Osteoblast (primary cell): ENCODE measurements around the gene ATP11A. TPM values are rescaled to one million over a fixed set of nuclear protein-coding genes. Genes with fewer than 3 reads are reported as not detected.

Experiments used
- DNase-seq: peaks from one replicate; pipeline ENCODE4 v3.0.0; 2011; ENCODE audit warnings: low spot score, mixed read lengths; ENCODE audit not compliant: insufficient read length; ENCODE audit errors: missing footprints
- H2AFZ ChIP-seq: 2 replicates; pipeline ENCODE4 v1.6.0; 2011; ENCODE audit warnings: mild to moderate bottlenecking, low read length
- H3K27ac ChIP-seq: 2 replicates; pipeline ENCODE4 v1.5.1; 2011; ENCODE audit warnings: mild to moderate bottlenecking, low read depth, low read length, moderate library complexity
- H3K27me3 ChIP-seq: 2 replicates; pipeline ENCODE4 v1.6.0; 2012; ENCODE audit warnings: mild to moderate bottlenecking, control low read depth, inconsistent platforms, low read length, moderate library complexity; ENCODE audit not compliant: insufficient read depth
- H3K36me3 ChIP-seq: 2 replicates; pipeline ENCODE4 v1.5.1; 2011; ENCODE audit warnings: mild to moderate bottlenecking, low read length, control low read depth, moderate library complexity; ENCODE audit not compliant: insufficient read depth
- H3K4me1 ChIP-seq: 2 replicates; pipeline ENCODE4 v1.5.1; 2011; ENCODE audit warnings: mild to moderate bottlenecking, low read length, control low read depth, moderate library complexity; ENCODE audit not compliant: insufficient read depth
- H3K4me2 ChIP-seq: 2 replicates; pipeline ENCODE4 v1.6.0; 2011; ENCODE audit warnings: mild to moderate bottlenecking, low read length; ENCODE audit not compliant: insufficient read depth
- H3K4me3 ChIP-seq: fragments of 200-600 bp; sonication (generic); 3 replicates; pipeline ENCODE4 v1.5.1; 2012; ENCODE audit warnings: mild to moderate bottlenecking, low read length, inconsistent platforms; ENCODE audit not compliant: insufficient read depth
- H3K79me2 ChIP-seq: 2 replicates; pipeline ENCODE4 v1.6.0; 2012; ENCODE audit warnings: mild to moderate bottlenecking, low read length, control low read depth, inconsistent platforms; ENCODE audit not compliant: insufficient read depth
- H3K9me3 ChIP-seq: 2 replicates; pipeline ENCODE4 v1.5.1; 2011; ENCODE audit warnings: low read depth, low read length, control low read depth
- H4K20me1 ChIP-seq: 2 replicates; pipeline ENCODE4 v1.6.0; 2012; ENCODE audit warnings: mild to moderate bottlenecking, low read length, control low read depth; ENCODE audit not compliant: insufficient read depth
- total RNA-seq: library from RNA; depleted of rRNA; stranded (reverse); fragments of >200 nt; gene quantifications from 2 replicates; pipeline ENCODE4 v1.2.3, GENCODE V29; 2012
- TF ChIP-seq, protein P1 (sequence below): IDR thresholded peaks from 2 replicates; pipeline ENCODE4 v1.5.1; 2011; ENCODE audit warnings: mild to moderate bottlenecking, low read depth, low read length, moderate library complexity; ENCODE audit errors: extremely low read depth

The ATP11A gene
- total RNA-seq, 1 donor: 7.6 TPM

DNA sequence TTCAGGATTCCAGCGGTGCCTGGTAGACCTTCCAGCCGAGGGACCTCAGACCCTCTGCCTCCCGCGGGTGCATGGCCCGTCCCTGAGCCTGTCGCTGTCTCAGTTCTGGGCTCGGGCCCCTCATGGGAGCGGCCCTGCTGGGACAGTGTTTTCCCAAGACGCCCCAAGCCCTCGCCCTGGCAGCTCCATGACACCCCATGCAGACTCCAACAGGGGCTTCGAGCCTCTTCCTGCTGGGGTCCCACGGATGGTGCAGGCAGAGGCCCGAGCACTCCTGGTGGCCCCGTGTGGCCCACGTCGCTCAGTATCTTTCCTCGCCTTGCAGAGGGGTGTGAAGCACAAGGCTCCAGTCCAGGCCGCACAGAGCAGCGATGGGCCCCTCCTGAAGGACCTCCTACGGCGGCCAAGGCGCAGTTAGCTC lies 190.4 kb downstream of the ATP11A start:
- Histone ChIP-seq H2AFZ (no peak overlapping the region), H3K79me2 (no peaks in the 10 kb centered on the region), H3K27ac (no peak overlapping the region), H3K4me2 (no peak overlapping the region), H3K4me1 (no peaks in the 10 kb centered on the region), H3K4me3 (no peak overlapping the region), H3K27me3 (no peaks in the 10 kb centered on the region), H3K9me3 (no peaks in the 10 kb centered on the region), H3K36me3 (no peaks in the 10 kb centered on the region), H4K20me1 (no peaks in the 10 kb centered on the region)
- no peak for DNase-seq
- TF ChIP-seq, protein P1, sequence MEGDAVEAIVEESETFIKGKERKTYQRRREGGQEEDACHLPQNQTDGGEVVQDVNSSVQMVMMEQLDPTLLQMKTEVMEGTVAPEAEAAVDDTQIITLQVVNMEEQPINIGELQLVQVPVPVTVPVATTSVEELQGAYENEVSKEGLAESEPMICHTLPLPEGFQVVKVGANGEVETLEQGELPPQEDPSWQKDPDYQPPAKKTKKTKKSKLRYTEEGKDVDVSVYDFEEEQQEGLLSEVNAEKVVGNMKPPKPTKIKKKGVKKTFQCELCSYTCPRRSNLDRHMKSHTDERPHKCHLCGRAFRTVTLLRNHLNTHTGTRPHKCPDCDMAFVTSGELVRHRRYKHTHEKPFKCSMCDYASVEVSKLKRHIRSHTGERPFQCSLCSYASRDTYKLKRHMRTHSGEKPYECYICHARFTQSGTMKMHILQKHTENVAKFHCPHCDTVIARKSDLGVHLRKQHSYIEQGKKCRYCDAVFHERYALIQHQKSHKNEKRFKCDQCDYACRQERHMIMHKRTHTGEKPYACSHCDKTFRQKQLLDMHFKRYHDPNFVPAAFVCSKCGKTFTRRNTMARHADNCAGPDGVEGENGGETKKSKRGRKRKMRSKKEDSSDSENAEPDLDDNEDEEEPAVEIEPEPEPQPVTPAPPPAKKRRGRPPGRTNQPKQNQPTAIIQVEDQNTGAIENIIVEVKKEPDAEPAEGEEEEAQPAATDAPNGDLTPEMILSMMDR: no peak

- Histone ChIP-seq H3K4me3 (no peak overlapping the region), H4K20me1 (no peaks in the 10 kb centered on the region), H3K36me3 (no peaks in the 10 kb centered on the region), H3K9me3 (no peaks in the 10 kb centered on the region), H3K27me3 (no peaks in the 10 kb centered on the region), H3K4me1 (no peaks in the 10 kb centered on the region), H3K27ac (no peak overlapping the region), H3K79me2 (no peaks in the 10 kb centered on the region), H3K4me2 (no peak overlapping the region), H2AFZ (no peak overlapping the region)
- DNase-seq: no peak
- TF ChIP-seq, protein P1: no peak
Measured at GRCh38 chr13:112880976-112881540, 191.2 kb downstream of the ATP11A start.

DNA sequence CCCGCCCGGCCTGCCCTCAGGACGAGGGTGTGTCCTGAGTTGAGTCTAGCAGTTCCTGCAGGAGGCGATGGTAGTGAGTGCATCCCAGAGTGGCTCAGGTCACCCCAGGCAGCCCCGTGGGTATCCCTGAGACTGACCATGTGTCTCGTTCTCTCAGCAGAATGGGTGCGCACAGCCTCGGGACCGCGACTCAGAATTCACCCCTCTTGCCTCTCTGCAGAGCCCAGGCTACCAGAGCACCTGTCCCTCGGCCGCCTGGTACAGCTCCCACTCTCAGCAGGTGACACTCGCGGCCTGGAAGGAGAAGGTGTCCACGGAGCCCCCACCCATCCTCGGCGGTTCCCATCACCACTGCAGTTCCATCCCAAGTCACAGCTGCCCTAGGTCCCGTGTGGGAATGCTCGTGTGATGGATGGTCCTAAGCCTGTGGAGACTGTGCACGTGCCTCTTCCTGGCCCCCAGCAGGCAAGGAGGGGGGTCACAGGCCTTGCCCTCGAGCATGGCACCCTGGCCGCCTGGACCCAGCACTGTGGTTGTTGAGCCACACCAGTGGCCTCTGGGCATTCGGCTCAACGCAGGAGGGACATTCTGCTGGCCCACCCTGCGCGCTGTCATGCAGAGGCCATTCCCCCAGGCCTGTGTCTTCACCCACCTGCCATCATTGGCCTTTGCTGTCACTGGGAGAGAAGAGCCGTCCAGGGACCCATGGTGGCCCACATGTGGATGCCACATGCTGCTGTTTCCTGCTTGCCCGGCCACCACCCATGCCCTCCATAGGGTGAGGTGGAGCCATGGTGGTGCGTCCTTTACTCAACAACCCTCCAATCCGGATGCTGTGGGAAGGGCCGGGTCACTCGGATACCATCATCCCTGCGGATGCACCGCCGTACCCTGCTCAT lies 192.1 kb downstream of the ATP11A start:
- Histone ChIP-seq H3K4me2 (no peak overlapping the region), H3K4me1 (no peaks in the 10 kb centered on the region), H3K9me3 (no peaks in the 10 kb centered on the region), H3K27ac (no peak overlapping the region), H3K36me3 (no peaks in the 10 kb centered on the region), H3K4me3 (no peak overlapping the region), H3K79me2 (no peaks in the 10 kb centered on the region), H4K20me1 (no peaks in the 10 kb centered on the region), H2AFZ (no peak overlapping the region), H3K27me3 (no peaks in the 10 kb centered on the region)
- TF ChIP-seq, protein P1: no peak
- DNase-seq: no peak

GRCh38 chr13:112882555-112883024 lies 192.8 kb downstream of the ATP11A start:
- TF ChIP-seq, protein P1: no peak
- Histone ChIP-seq H3K27me3 (no peaks in the 10 kb centered on the region), H3K79me2 (no peaks in the 10 kb centered on the region), H3K27ac (no peak overlapping the region), H2AFZ (no peak overlapping the region), H3K36me3 (no peaks in the 10 kb centered on the region), H3K4me2 (no peak overlapping the region), H4K20me1 (no peaks in the 10 kb centered on the region), H3K9me3 (no peaks in the 10 kb centered on the region), H3K4me3 (no peak overlapping the region), H3K4me1 (no peaks in the 10 kb centered on the region)
- no peak for DNase-seq
